GM21737 (cell line): ENCODE measurements around the gene IPO5.
"Not testable (repeated sequence)": the region's sequence is repeated elsewhere in the genome, so short reads cannot be mapped to it uniquely, and the experiment has no call there.

ENCODE experiments used
- ATAC-seq: cut with Tn5 transposase; IDR thresholded peaks from one replicate; pipeline ENCODE4 v1.9.1; 2021; ENCODE audit warnings: mild to moderate bottlenecking, moderate library complexity; ENCODE audit not compliant: unreplicated experiment

IPO5 gene

GRCh38 chr13:97948041-97948440, 5.4 kb upstream of the IPO5 start:
- no peak for ATAC-seq

GRCh38 chr13:97949316-97949715, 4.2 kb upstream of the IPO5 start:
- not testable (repeated sequence) for ATAC-seq

GRCh38 chr13:97951376-97951775, 2.1 kb upstream of the IPO5 start:
- no peak for ATAC-seq

GRCh38 chr13:97952831-97953230, 644 bp upstream of the IPO5 start:
- not testable (repeated sequence) for ATAC-seq

- ATAC-seq, result no peak
These were observed 7.9 kb downstream of the IPO5 start for GRCh38 chr13:97961340-97961739.

GRCh38 chr13:97962887-97963286, 9.4 kb downstream of the IPO5 start:
- ATAC-seq, result no peak

- no peak for ATAC-seq
These were observed 13.8 kb downstream of the IPO5 start for GRCh38 chr13:97967226-97967625.

- no peak for ATAC-seq
These were observed 14.5 kb downstream of the IPO5 start for GRCh38 chr13:97967948-97968347.

- no peak for ATAC-seq
These were observed 18.0 kb downstream of the IPO5 start for GRCh38 chr13:97971519-97971918.

GRCh38 chr13:97974773-97975172, 21.3 kb downstream of the IPO5 start:
- no peak for ATAC-seq

GRCh38 chr13:97975280-97975847, 21.9 kb downstream of the IPO5 start:
- ATAC-seq, result no peak

GRCh38 chr13:97975848-97976609, 22.6 kb downstream of the IPO5 start:
- peak; percentile 90 for ATAC-seq

GRCh38 chr13:97976610-97977521, 23.4 kb downstream of the IPO5 start:
- peak; percentile 32 for ATAC-seq

- ATAC-seq, result no peak
These were observed 24.5 kb downstream of the IPO5 start for GRCh38 chr13:97977982-97978381.

- no peak for ATAC-seq
These were observed 25.2 kb downstream of the IPO5 start for GRCh38 chr13:97978651-97979050.

GRCh38 chr13:97979051-97979450, 25.6 kb downstream of the IPO5 start:
- no peak for ATAC-seq

- ATAC-seq, result no peak
These were observed 26.1 kb downstream of the IPO5 start for GRCh38 chr13:97979556-97979955.

- ATAC-seq, result no peak
These were observed 28.8 kb downstream of the IPO5 start for GRCh38 chr13:97982286-97982685.

- ATAC-seq, result peak; percentile 71
These were observed 33.4 kb downstream of the IPO5 start for GRCh38 chr13:97986835-97987234.

- ATAC-seq, result no peak
These were observed 46.2 kb downstream of the IPO5 start for GRCh38 chr13:97999653-98000052.

- no peak for ATAC-seq
These were observed 50.6 kb downstream of the IPO5 start for GRCh38 chr13:98004107-98004506.

- not testable (repeated sequence) for ATAC-seq
These were observed 51.5 kb downstream of the IPO5 start for GRCh38 chr13:98004997-98005396.
